Keratinocyte (primary cell): Measurements from ENCODE around the gene FRS3.

Experiments used
- CTCF ChIP-seq, 3 experiments: IDR thresholded peaks in 1 of 3; conservative IDR thresholded peaks in 1 of 3; optimal IDR thresholded peaks in 1 of 3; 2 replicates in 2 of 3; 3 replicates in 1 of 3; pipeline versions ENCODE3 to v1.5.1; 2011; ENCODE audit warnings: low read length in 3 of 3, mild to moderate bottlenecking in 3 of 3, moderate library complexity in 2 of 3, control low read depth in 1 of 3, inconsistent platforms in 1 of 3; ENCODE audit not compliant: insufficient read depth in 2 of 3; ENCODE audit errors: extremely low read depth in 1 of 3
- EZH2 ChIP-seq: IDR thresholded peaks from one replicate; pipeline ENCODE4 v1.6.1; 2012; ENCODE audit warnings: inconsistent platforms, mild to moderate bottlenecking, low read length, moderate library complexity

GRCh38 chr6:41731561-41732086 is 48.1 kb downstream of the FRS3 start:
- TF ChIP-seq CTCF (optimal IDR thresholded peaks at IDR 0.05 in 1 of 3, IDR thresholded peaks at IDR 0.05 in 1 of 3, conservative IDR thresholded peaks at IDR 0.05 in 1 of 3; ENCODE audit: extremely low read depth in 1 of 3, insufficient read depth in 2 of 3, low read length in 3 of 3) (no peak), EZH2 (no peak)
